Mesendoderm (in vitro differentiated cells): ENCODE results near the gene FAM53B.
A peak's percentile ranks its signal among the peaks of the same experiment; 100 is the strongest.

Experiments
- DNase-seq: peaks from one replicate; pipeline ENCODE4 v3.0.0; 2013
- H2AK5ac ChIP-seq: 2 replicates; pipeline ENCODE4 v1.6.1; 2013; ENCODE audit warnings: low read length, inconsistent platforms
- H2BK120ac ChIP-seq: 2 replicates; pipeline ENCODE4 v1.6.1; 2013; ENCODE audit warnings: low read depth, mild to moderate bottlenecking, low read length, moderate library complexity, mixed read lengths
- H2BK15ac ChIP-seq: replicated peaks from 2 replicates; pipeline ENCODE4 v1.6.1; 2013; ENCODE audit warnings: low read depth, mild to moderate bottlenecking, moderate library complexity
- H2BK5ac ChIP-seq: 2 replicates; pipeline ENCODE4 v1.6.1; 2013; ENCODE audit warnings: low read length, inconsistent platforms
- H3K18ac ChIP-seq: 2 replicates; pipeline ENCODE4 v1.6.1; 2013; ENCODE audit warnings: mild to moderate bottlenecking, low read length, mixed read lengths
- H3K23ac ChIP-seq: one replicate; pipeline ENCODE4 v1.6.1; 2013; ENCODE audit warnings: low read length
- H3K27ac ChIP-seq: 2 replicates; pipeline ENCODE4 v1.5.1; 2013; ENCODE audit warnings: low read depth, mild to moderate bottlenecking, inconsistent platforms, low read length, moderate library complexity
- H3K27me3 ChIP-seq: 2 replicates; pipeline ENCODE4 v1.6.1; 2013; ENCODE audit warnings: low read length, control low read depth, mild to moderate bottlenecking, inconsistent platforms; ENCODE audit not compliant: insufficient read depth, poor library complexity
- H3K36me3 ChIP-seq: 2 replicates; pipeline ENCODE4 v1.6.1; 2013; ENCODE audit warnings: low read length, inconsistent platforms; ENCODE audit not compliant: control insufficient read depth, insufficient read depth
- H3K4ac ChIP-seq: one replicate; pipeline ENCODE4 v1.6.1; 2013; ENCODE audit warnings: low read depth, mild to moderate bottlenecking, low read length, moderate library complexity
- H3K4me1 ChIP-seq: 2 replicates; pipeline ENCODE4 v1.6.1; 2013; ENCODE audit warnings: low read depth, low read length, inconsistent platforms; ENCODE audit not compliant: control insufficient read depth
- H3K4me2 ChIP-seq: 2 replicates; pipeline ENCODE4 v1.6.1; 2013; ENCODE audit warnings: low read length
- H3K4me3 ChIP-seq: 2 replicates; pipeline ENCODE4 v1.5.1; 2013; ENCODE audit warnings: mild to moderate bottlenecking, low read length
- H3K56ac ChIP-seq: one replicate; pipeline ENCODE4 v1.6.1; 2013; ENCODE audit warnings: low read length
- H3K79me1 ChIP-seq: 2 replicates; pipeline ENCODE4 v1.6.1; 2013; ENCODE audit warnings: low read length, inconsistent platforms
- H3K79me2 ChIP-seq: 2 replicates; pipeline ENCODE4 v1.6.1; 2013; ENCODE audit warnings: mild to moderate bottlenecking, low read length; ENCODE audit not compliant: control insufficient read depth, insufficient read depth
- H3K9ac ChIP-seq: 2 replicates; pipeline ENCODE4 v1.6.1; 2013; ENCODE audit warnings: low read length, inconsistent platforms
- H4K5ac ChIP-seq: one replicate; pipeline ENCODE4 v1.6.1; 2013; ENCODE audit warnings: low read length
- H4K8ac ChIP-seq: one replicate; pipeline ENCODE4 v1.6.1; 2013; ENCODE audit warnings: low read depth, mild to moderate bottlenecking, control low read depth, low read length, moderate library complexity
- WGBS: extraction: QIAGEN DNeasy Blood & Tissue Kit; methylation state at CpG from one replicate; pipeline ENCODE4 v1.1.7; 2013; ENCODE audit warnings: low lambda C conversion rate, missing lambda C conversion rate; ENCODE audit not compliant: insufficient coverage; ENCODE audit errors: extremely low coverage; 5-methylcytosine and 5-hydroxymethylcytosine counted together

The FAM53B gene

DNA sequence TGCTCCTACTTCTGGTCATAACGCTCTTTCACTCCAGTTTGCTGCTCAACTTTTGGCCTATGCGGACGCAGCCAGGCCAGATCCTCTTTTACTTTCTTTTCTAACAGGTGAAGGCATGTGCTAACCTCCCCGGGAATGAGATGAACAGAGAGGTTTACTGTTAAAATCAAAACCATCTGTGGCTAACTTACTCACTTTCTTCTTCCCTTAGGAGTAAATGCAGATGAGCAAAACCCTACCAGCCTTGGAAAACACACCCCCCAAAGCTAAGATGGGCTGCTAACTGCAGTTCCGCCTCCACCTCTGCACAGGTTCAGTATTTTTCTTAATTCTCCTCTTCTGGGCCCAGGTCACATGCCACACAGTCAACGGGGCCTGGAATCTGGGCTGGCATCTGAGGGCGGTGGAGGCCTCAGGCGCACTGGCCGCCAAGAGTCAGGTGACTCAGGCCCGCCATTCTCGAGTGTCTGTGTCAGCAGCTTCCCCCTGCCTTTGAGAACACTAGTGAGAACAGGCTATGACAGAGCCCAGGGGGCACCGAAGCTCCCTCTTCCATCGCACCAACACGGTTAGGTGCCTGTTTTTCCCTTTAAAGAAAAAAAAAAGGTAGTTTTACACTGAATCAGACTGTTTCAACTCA lies 11.1 kb downstream of the FAM53B start:
- H3K27ac ChIP-seq: no peak overlapping the region
- H2BK5ac ChIP-seq: no peak overlapping the region
- no peak overlapping the region for H3K23ac ChIP-seq
- no peak overlapping the region for H3K18ac ChIP-seq
- no peak overlapping the region for H3K9ac ChIP-seq
- no peak overlapping the region for H2BK120ac ChIP-seq
- H3K27me3 ChIP-seq: no peaks in the 10 kb centered on the region
- H3K4ac ChIP-seq: no peak overlapping the region
- no peak overlapping the region for H4K5ac ChIP-seq
- H4K8ac ChIP-seq: no peak overlapping the region
- no peak overlapping the region for H2AK5ac ChIP-seq
- no peak for DNase-seq
- H3K56ac ChIP-seq: no peak overlapping the region
- H3K79me2 ChIP-seq: peaks cover 18% of the 10 kb centered on the region
- H2BK15ac ChIP-seq: no peak overlapping the region
- H3K79me1 ChIP-seq: peaks cover 38% of the 10 kb centered on the region
- no peaks in the 10 kb centered on the region for H3K36me3 ChIP-seq
- no peak overlapping the region for H3K4me3 ChIP-seq
- no CpG with 5 or more reads among the region's 14 CpGs for WGBS
- no peak overlapping the region for H3K4me2 ChIP-seq
- peaks cover 23% of the 10 kb centered on the region for H3K4me1 ChIP-seq

DNA sequence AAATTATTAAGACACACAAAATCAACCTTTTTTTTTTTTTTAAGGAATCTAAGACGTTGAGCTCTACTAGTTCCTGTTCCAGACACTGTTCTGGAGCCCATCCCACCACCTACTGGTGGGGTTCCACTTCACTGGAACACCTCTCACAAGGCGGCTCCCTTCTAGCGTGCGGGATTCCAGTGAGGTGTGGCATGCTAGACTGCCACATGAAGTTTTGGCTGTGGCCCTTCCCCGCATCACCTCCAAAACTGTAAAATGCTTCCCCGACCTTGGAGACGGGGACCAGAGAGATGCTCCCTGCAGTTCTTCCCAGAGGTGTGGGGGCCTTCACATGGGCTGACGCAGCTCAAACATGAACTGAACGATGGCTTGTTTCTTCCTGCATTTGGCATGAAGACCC lies 12.6 kb downstream of the FAM53B start:
- Histone ChIP-seq H2BK15ac (no peak overlapping the region), H3K4me3 (no peak overlapping the region), H3K9ac (no peak overlapping the region), H4K5ac (no peak overlapping the region), H3K18ac (no peak overlapping the region), H4K8ac (no peak overlapping the region), H2BK5ac (no peak overlapping the region), H3K79me1 (peaks cover 31% of the 10 kb centered on the region), H2AK5ac (no peak overlapping the region), H3K56ac (no peak overlapping the region), H3K4me2 (no peak overlapping the region), H3K4me1 (peaks cover 13% of the 10 kb centered on the region), H3K23ac (no peak overlapping the region), H3K4ac (no peak overlapping the region), H2BK120ac (no peak overlapping the region), H3K27me3 (no peaks in the 10 kb centered on the region), H3K27ac (no peak overlapping the region), H3K79me2 (peaks cover 11% of the 10 kb centered on the region), H3K36me3 (no peaks in the 10 kb centered on the region)
- WGBS: no CpG with 5 or more reads among the region's 9 CpGs
- DNase-seq: no peak

DNA sequence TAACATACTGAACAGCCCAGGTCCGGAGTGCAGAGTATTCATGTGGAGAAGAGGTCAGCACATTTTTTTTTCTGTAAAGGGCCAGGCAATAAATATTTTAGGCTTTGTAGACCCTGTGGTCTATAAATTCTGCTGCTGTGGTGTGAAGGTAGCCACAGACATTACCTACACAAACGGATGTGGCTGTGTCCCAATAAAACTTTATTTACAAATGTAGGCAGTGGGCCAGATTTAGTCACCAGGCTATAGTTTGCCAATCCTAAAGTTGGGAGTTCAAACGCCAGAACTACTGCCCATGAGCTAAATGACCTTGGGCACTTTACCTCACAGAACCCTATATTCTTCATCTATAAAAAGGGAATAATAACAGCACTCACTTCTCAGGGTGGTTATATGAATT lies 13.4 kb downstream of the FAM53B start:
- Histone ChIP-seq H2BK120ac (no peak overlapping the region), H3K56ac (no peak overlapping the region), H3K4me2 (no peak overlapping the region), H2BK15ac (no peak overlapping the region), H3K27ac (no peak overlapping the region), H3K79me1 (peaks cover 29% of the 10 kb centered on the region), H3K18ac (no peak overlapping the region), H3K4me3 (no peak overlapping the region), H3K36me3 (no peaks in the 10 kb centered on the region), H3K4me1 (peaks cover 13% of the 10 kb centered on the region), H3K4ac (no peak overlapping the region), H2BK5ac (no peak overlapping the region), H3K27me3 (no peaks in the 10 kb centered on the region), H2AK5ac (no peak overlapping the region), H3K9ac (no peak overlapping the region), H4K5ac (no peak overlapping the region), H4K8ac (no peak overlapping the region), H3K23ac (no peak overlapping the region), H3K79me2 (peaks cover 8% of the 10 kb centered on the region)
- no CpG with 5 or more reads among the region's 3 CpGs for WGBS
- DNase-seq: no peak

DNA sequence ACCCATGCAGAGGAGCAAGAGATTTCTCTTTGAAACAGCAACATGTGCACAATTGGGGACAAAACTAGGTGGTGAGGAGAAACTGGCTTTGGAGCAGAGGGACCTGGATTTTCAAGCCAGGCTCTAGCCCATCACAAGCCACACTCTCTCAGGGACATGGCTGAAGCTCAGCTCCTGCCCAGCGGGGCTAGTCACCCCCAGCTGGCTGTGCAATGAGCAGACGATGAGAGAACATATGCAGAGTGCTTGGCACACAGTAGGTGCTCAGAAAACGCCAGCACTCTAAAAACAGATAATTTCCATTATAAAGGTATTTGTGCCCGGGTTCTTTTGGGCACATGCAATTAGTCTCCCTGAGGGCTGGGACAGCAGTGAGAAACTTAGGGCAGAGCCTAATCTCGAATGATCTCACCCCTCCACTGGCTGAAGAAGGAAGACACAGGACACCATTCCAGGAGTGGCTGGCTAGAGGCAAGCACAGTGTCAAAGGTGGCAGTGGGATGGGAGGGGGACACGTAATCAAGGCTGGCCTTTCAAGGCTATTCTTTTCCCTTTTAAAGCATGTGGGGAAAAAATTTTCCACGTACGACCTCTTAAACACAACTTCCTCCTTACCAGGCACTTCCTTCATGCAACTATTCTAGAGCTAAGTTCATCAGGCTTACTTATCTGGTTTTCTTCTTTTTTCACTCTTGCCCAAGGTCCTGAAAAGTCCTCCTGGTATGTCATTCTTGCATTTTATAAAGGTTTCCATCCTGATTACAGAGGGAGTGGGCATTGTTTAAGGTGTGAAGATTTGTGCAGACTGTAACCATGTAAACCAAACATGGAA lies 15.1 kb downstream of the FAM53B start:
- Histone ChIP-seq H3K9ac (no peak overlapping the region), H3K56ac (no peak overlapping the region), H3K4me2 (no peak overlapping the region), H3K18ac (no peak overlapping the region), H3K4ac (no peak overlapping the region), H2BK15ac (no peak overlapping the region), H3K4me1 (peaks cover 10% of the 10 kb centered on the region), H3K79me2 (peaks cover 3% of the 10 kb centered on the region), H2BK120ac (no peak overlapping the region), H3K36me3 (no peaks in the 10 kb centered on the region), H4K5ac (no peak overlapping the region), H4K8ac (no peak overlapping the region), H3K27me3 (no peaks in the 10 kb centered on the region), H2BK5ac (no peak overlapping the region), H3K23ac (no peak overlapping the region), H2AK5ac (no peak overlapping the region), H3K27ac (no peak overlapping the region), H3K4me3 (no peak overlapping the region), H3K79me1 (peaks cover 33% of the 10 kb centered on the region)
- peak; percentile 52 for DNase-seq
- WGBS: no CpG with 5 or more reads among the region's 8 CpGs

DNA sequence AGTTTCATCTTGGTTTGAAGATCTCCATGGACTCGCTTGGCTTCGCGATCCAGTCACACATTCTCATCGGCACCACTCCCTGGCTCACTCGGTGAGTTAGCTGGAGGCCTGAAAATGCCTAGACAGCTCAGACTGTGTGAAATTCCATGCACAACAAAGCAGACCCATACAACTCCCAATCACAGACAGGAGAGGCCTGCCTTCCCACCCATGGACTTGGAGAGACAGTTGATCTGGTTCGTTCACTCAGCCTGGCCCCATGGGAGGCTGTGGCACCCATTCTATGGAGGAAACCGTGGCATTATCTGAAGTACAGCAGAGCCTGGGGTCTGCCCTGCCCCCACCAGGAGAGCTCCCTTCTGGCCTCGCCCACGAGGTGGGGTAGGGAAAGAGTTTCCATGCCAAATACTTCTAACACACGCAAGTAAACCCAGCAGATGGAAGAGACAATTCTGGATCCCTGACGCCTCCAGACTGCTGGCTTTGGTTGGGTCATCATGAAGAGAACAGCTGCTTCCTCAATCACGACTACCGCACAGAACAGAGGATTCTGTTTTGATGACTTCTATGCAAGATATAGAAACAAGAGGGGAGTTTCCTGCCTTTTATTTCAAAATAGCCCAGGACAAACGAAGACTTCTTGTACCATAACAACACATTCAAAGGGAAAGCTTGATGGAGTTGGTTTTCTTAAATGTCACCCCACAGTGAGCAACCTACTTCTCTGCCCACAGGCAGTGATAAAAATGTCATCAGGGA lies 15.9 kb downstream of the FAM53B start:
- Histone ChIP-seq H3K23ac (no peak overlapping the region), H3K79me2 (peaks cover 3% of the 10 kb centered on the region), H2AK5ac (no peak overlapping the region), H3K4me3 (no peak overlapping the region), H3K36me3 (no peaks in the 10 kb centered on the region), H3K56ac (no peak overlapping the region), H3K27me3 (no peaks in the 10 kb centered on the region), H2BK5ac (no peak overlapping the region), H4K5ac (no peak overlapping the region), H3K4me2 (no peak overlapping the region), H3K9ac (no peak overlapping the region), H2BK15ac (no peak overlapping the region), H3K4ac (no peak overlapping the region), H3K18ac (no peak overlapping the region), H2BK120ac (no peak overlapping the region), H3K27ac (no peak overlapping the region), H4K8ac (no peak overlapping the region), H3K79me1 (peaks cover 30% of the 10 kb centered on the region), H3K4me1 (peaks cover 12% of the 10 kb centered on the region)
- DNase-seq: peak; percentile 83
- no CpG with 5 or more reads among the region's 14 CpGs for WGBS
